Spleen (tissue), 11 donors: ENCODE measurements around the gene SPI1. TPM values are rescaled to one million over a fixed set of nuclear protein-coding genes. Genes with fewer than 3 reads are reported as not detected.

Experiments
- DNase-seq: peaks from one replicate; pipeline ENCODE4 v3.0.0-alpha.2; 2020
- H3K27ac ChIP-seq, 8 donors: fragments of 200-600 bp; sonication (generic) in 7 of 8; 1 replicate in 4 of 8; 2 replicates in 4 of 8; pipeline versions ENCODE4 v1.5.0 to v1.8.0; 2016 to 2021; ENCODE audit warnings: inconsistent platforms in 4 of 8, mild to moderate bottlenecking in 4 of 8, moderate library complexity in 1 of 8
- H3K27me3 ChIP-seq, 7 donors: fragments of 200-600 bp; sonication (generic) in 6 of 7; replicated peaks in 1 of 7; 1 replicate in 4 of 7; 2 replicates in 3 of 7; pipeline versions ENCODE4 v1.5.0 to v1.8.0; 2016 to 2021; ENCODE audit warnings: inconsistent platforms in 3 of 7, mild to moderate bottlenecking in 1 of 7
- H3K36me3 ChIP-seq, 6 donors: fragments of 200-600 bp; sonication (generic) in 5 of 6; 1 replicate in 4 of 6; 2 replicates in 2 of 6; pipeline versions ENCODE4 v1.5.0 to v1.8.0; 2016 to 2021; ENCODE audit warnings: inconsistent platforms in 2 of 6
- H3K4me1 ChIP-seq, 6 donors: fragments of 200-600 bp; sonication (generic) in 5 of 6; 1 replicate in 3 of 6; 2 replicates in 3 of 6; pipeline versions ENCODE4 v1.5.0 to v1.8.0; 2016 to 2021; ENCODE audit warnings: inconsistent platforms in 3 of 6
- H3K4me3 ChIP-seq, 8 donors: fragments of 200-600 bp; sonication (generic) in 7 of 8; 1 replicate in 4 of 8; 2 replicates in 4 of 8; pipeline versions ENCODE4 v1.5.0 to v1.8.0; 2016 to 2021; ENCODE audit warnings: inconsistent platforms in 4 of 8, mild to moderate bottlenecking in 4 of 8, moderate library complexity in 2 of 8
- H3K9me3 ChIP-seq, 8 donors: fragments of 200-600 bp; sonication (generic) in 7 of 8; 1 replicate in 4 of 8; 2 replicates in 4 of 8; pipeline versions ENCODE4 v1.5.0 to v1.8.0; 2016 to 2021; ENCODE audit warnings: inconsistent platforms in 4 of 8
- POLR2A ChIP-seq, 3 donors: fragments of 450-650 bp; IDR thresholded peaks; one replicate each; pipeline ENCODE4 v1.5.1; 2017; ENCODE audit warnings: antibody characterized with exemption in 3 of 3, mild to moderate bottlenecking in 1 of 3
- POLR2AphosphoS5 ChIP-seq, 3 donors: sonication (generic); formaldehyde crosslinking; IDR thresholded peaks; one replicate each; pipeline ENCODE4 v1.5.1; 2017; ENCODE audit warnings: antibody characterized with exemption in 3 of 3
- WGBS, 5 donors: extraction: QIAGEN DNeasy Blood & Tissue Kit in 3 of 5; methylation state at CpG; one replicate each; pipeline versions ENCODE4 v1.1.5 to v1.1.7; 2013 to 2018; 5-methylcytosine and 5-hydroxymethylcytosine counted together
- intact Hi-C: fragments of 100-400 bp; cut with DNase I; formaldehyde crosslinking; loops from one replicate; pipeline ENCODE4 v1.15.0; 2023; ENCODE audit warnings: low total_unique reads
- polyA plus RNA-seq, 3 donors: library from polyadenylated mRNA; stranded (reverse); fragments of 200-250 nt; gene quantifications; one replicate each; pipeline ENCODE4 v1.2.1, GENCODE V29; 2013
- total RNA-seq, 7 donors: library from RNA; depleted of rRNA in 3 of 7; stranded (reverse); fragments of >200 nt in 3 of 7; fragmentation: NEBNext Ultra II Directional in 4 of 7; extraction: Animal tissue kit (Norgen Biotek cat#: 25700) in 4 of 7; gene quantifications; one replicate each; pipeline versions ENCODE4 v1.1.0 to v1.2.1, GENCODE V29; 2016 to 2021
- TF ChIP-seq, protein P1 (sequence below), 11 experiments: fragments of 200-600 bp in 7 of 11; fragments of 450-650 bp in 4 of 11; sonication (generic) in 4 of 11; IDR thresholded peaks in 8 of 11; conservative IDR thresholded peaks in 3 of 11; 1 replicate in 7 of 11; 2 replicates in 4 of 11; pipeline versions ENCODE4 v1.4.0 to v1.8.0; 2016 to 2021; ENCODE audit warnings: antibody characterized with exemption in 11 of 11, inconsistent platforms in 4 of 11, mild to moderate bottlenecking in 1 of 11
- donor health status: healthy with polysubstance abuse.
- donor health status: DM: no; HTN: no; CAD: no; lungs with moderate emphysema.
- donor health status: DM: no; HTN: no; CAD: no.
- donor health status: Bipolar disorder and iron deficiency.
- donor health status: healthy.
- donor health status: DM: no; HTN: no; CAD: no.
- donor health status: DM: yes; HTN: yes; CAD: no.

The SPI1 gene
- total and polyA plus RNA-seq, 10 donors, result 84.2 to 366 (median 168) TPM

DNA sequence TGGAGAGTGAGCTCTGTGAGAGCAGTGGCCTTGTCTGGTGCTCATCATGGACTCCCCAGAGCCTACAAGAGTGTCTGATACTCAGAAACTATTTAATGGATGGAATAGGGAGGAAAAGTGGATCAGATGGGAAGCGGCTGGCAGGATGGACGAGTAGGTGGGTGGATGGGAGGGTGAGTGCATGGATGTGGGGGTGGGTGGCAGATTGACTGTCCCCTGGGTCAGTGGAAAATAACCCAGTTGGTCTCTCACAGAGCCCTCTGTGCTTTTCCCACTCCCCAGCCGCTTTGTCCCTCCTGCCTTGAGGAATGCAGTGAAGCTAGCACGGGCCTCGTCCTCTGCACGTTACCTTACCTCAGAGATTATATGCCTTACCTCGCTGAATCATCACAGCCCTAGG is 5.9 kb downstream of the SPI1 start:
- peak; percentile 61 for DNase-seq
- Histone ChIP-seq H3K27ac (peak overlapping the region in 2 of 8 donors; percentile 27 to 98), H3K4me3 (no peak overlapping the region), H3K9me3 (no peaks in the 10 kb centered on the region), H3K4me1 (peaks cover 4 to 97% (median 27%) of the 10 kb centered on the region in 6 donors), H3K27me3 (no peaks in the 10 kb centered on the region), H3K36me3 (peaks cover 0 to 89% (median 25%) of the 10 kb centered on the region in 6 donors)
- 72 to 89% (median 84%) methylated on average over 7 of the region's 7 CpGs for WGBS, 5 donors
- TF ChIP-seq POLR2A (IDR thresholded peaks at IDR 0.05) (no peak), POLR2AphosphoS5 (IDR thresholded peaks at IDR 0.05) (no peak)
- TF ChIP-seq, protein P1, sequence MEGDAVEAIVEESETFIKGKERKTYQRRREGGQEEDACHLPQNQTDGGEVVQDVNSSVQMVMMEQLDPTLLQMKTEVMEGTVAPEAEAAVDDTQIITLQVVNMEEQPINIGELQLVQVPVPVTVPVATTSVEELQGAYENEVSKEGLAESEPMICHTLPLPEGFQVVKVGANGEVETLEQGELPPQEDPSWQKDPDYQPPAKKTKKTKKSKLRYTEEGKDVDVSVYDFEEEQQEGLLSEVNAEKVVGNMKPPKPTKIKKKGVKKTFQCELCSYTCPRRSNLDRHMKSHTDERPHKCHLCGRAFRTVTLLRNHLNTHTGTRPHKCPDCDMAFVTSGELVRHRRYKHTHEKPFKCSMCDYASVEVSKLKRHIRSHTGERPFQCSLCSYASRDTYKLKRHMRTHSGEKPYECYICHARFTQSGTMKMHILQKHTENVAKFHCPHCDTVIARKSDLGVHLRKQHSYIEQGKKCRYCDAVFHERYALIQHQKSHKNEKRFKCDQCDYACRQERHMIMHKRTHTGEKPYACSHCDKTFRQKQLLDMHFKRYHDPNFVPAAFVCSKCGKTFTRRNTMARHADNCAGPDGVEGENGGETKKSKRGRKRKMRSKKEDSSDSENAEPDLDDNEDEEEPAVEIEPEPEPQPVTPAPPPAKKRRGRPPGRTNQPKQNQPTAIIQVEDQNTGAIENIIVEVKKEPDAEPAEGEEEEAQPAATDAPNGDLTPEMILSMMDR (IDR thresholded peaks at IDR 0.05 in 8 of 11, conservative IDR thresholded peaks at IDR 0.05 in 3 of 11), result no peak
- intact Hi-C loops, result loop anchor here (2.0 kb wide), 1 partner anchor 40 kb away; no protein-coding TSS in a partner anchor

DNA sequence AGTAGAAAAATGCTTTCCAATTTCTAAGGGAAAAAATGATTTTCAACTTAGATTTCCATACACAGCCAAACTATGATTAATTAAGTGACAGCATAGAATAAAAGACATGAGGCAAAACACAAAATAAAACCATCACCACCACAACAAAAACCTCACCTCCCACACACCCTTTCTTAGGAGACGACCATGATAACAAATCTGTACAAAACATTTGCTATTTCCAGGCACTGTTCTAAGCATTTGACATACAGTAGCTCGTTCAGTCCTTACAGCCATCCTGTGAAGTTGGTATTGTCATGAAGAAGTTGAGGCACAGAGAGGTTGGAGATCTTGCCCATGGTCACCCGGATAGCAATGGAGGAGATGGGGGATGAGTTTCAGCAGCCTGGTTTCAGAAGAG is 8.7 kb downstream of the SPI1 start:
- no peaks in the 10 kb centered on the region for H3K9me3 ChIP-seq
- TF ChIP-seq, protein P1 (IDR thresholded peaks at IDR 0.05 in 8 of 11, conservative IDR thresholded peaks at IDR 0.05 in 3 of 11), result no peak
- no peak for TF ChIP-seq POLR2AphosphoS5 (IDR thresholded peaks at IDR 0.05)
- no peak for TF ChIP-seq POLR2A (IDR thresholded peaks at IDR 0.05)
- peaks cover 0 to 100% (median 27%) of the 10 kb centered on the region in 6 donors for H3K36me3 ChIP-seq
- intact Hi-C loops, result no loop called here
- no peaks in the 10 kb centered on the region for H3K27me3 ChIP-seq
- H3K4me3 ChIP-seq, result no peak overlapping the region
- WGBS, 5 donors, result 47 to 62% (median 56%) methylated on average over 3 of the region's 3 CpGs
- no peak for DNase-seq
- H3K27ac ChIP-seq, result no peak overlapping the region
- H3K4me1 ChIP-seq, result peaks cover 4 to 97% (median 21%) of the 10 kb centered on the region in 6 donors

DNA sequence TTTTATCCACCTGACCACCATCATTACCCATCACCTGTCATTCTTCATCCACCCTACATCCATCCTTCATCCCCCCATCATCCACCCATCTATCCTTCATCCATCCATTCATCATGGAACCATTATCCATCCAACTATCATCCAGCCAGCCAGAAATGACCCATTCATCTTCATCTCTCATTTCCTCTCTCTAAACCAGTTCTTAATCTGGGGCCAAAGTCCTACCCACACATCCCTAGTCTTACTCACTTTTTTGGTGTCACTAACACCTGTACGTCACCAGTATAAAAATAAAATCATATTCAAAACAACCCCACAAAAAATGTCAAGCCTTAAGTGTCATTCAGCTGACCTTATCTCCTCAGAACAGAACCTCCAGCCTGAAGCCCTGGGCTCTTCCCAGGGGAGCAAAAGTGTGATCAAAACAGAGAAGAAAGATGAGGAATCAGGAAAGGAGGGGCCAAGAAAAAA is 12.3 kb downstream of the SPI1 start:
- H3K36me3 ChIP-seq, result peaks cover 0 to 93% (median 14%) of the 10 kb centered on the region in 6 donors
- no peak overlapping the region for H3K27ac ChIP-seq
- no peak overlapping the region for H3K4me3 ChIP-seq
- TF ChIP-seq, protein P1 (IDR thresholded peaks at IDR 0.05 in 8 of 11, conservative IDR thresholded peaks at IDR 0.05 in 3 of 11), result no peak
- TF ChIP-seq POLR2A (IDR thresholded peaks at IDR 0.05) (no peak), POLR2AphosphoS5 (IDR thresholded peaks at IDR 0.05) (no peak)
- DNase-seq, result no peak
- intact Hi-C loops, result no loop called here
- 47 to 75% (median 64%) methylated on average over 1 of the region's 1 CpG for WGBS, 5 donors
- no peaks in the 10 kb centered on the region for H3K27me3 ChIP-seq
- H3K4me1 ChIP-seq, result peaks cover 0 to 98% (median 20%) of the 10 kb centered on the region in 6 donors
- no peaks in the 10 kb centered on the region for H3K9me3 ChIP-seq

DNA sequence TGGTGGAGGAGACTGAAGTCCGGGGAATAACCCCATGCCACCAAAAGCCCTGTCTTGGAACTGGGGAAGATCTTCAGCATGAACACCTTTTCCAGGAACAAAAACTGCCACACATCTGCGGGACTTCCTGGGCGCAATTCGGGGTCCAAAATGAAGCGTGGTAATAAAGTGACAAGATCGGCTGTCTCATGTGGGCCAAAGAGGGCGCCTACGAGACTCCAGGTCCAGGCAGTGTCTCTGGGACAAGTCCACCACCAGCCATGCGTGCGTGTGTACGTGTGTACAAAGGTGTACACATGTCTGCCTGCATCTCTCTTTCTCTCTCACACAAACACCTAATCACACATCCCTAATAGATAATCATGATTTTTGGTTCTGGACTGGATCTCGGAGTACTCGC is 16.9 kb downstream of the SPI1 start:
- H3K4me3 ChIP-seq, result no peak overlapping the region
- H3K27me3 ChIP-seq, result no peaks in the 10 kb centered on the region
- H3K36me3 ChIP-seq, result peaks cover 0 to 89% (median 15%) of the 10 kb centered on the region in 6 donors
- no peaks in the 10 kb centered on the region for H3K9me3 ChIP-seq
- intact Hi-C loops, result no loop called here
- peak; percentile 54 for DNase-seq
- 75 to 89% (median 82%) methylated on average over 13 of the region's 13 CpGs for WGBS, 5 donors
- H3K4me1 ChIP-seq, result peaks cover 0 to 80% (median 36%) of the 10 kb centered on the region in 6 donors
- TF ChIP-seq, protein P1 (IDR thresholded peaks at IDR 0.05 in 8 of 11, conservative IDR thresholded peaks at IDR 0.05 in 3 of 11), result no peak
- TF ChIP-seq POLR2A (IDR thresholded peaks at IDR 0.05) (no peak), POLR2AphosphoS5 (IDR thresholded peaks at IDR 0.05) (no peak)
- peak overlapping the region in 3 of 8 donors; percentile 14 to 70 (median 36) for H3K27ac ChIP-seq
